HG03457 (cell line): ENCODE measurements around the gene SCGN.

Source experiments
- ATAC-seq: cut with Tn5 transposase; IDR thresholded peaks from one replicate; pipeline ENCODE4 v1.9.1; 2021; ENCODE audit warnings: moderate number of reproducible peaks; ENCODE audit not compliant: unreplicated experiment

The SCGN gene, protein sequence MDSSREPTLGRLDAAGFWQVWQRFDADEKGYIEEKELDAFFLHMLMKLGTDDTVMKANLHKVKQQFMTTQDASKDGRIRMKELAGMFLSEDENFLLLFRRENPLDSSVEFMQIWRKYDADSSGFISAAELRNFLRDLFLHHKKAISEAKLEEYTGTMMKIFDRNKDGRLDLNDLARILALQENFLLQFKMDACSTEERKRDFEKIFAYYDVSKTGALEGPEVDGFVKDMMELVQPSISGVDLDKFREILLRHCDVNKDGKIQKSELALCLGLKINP

DNA sequence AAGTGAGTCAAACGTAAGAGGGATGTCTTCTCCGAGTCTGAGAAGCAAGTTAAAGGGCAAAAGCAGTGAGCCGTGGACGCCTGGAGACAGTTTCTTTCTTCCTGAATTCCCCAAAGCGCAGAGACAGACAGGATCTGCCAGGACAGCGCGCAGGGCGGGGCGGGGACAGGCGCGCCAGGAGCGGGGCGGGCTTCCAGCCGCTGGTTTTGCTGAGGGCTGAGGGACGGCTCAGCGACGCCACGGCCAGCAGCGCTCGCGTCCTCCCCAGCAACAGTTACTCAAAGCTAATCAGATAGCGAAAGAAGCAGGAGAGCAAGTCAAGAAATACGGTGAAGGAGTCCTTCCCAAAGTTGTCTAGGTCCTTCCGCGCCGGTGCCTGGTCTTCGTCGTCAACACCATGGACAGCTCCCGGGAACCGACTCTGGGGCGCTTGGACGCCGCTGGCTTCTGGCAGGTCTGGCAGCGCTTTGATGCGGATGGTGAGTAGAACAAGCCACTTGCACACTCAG lies at the start of gene SCGN:
TSS of gene SCGN (plus strand) at position 209 of the 509 bp plus-strand sequence. CDS start at position 398, 189 bp downstream.
- ATAC-seq: no peak

DNA sequence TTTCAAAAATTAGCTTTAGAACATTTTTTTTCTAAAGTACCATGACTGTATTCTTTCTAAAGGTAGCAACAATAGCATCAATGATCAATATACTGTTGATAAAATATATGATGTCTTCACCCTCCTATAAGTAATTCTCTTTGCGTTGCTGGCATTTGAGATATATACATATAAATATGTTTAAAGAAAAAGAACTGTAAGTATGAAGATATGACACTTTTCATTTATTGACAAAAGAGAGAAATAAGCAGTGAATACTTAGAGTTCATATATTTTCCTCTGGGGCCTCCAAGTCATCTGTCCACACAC lies 49.4 kb upstream of the SCGN start:
- no peak for ATAC-seq

DNA sequence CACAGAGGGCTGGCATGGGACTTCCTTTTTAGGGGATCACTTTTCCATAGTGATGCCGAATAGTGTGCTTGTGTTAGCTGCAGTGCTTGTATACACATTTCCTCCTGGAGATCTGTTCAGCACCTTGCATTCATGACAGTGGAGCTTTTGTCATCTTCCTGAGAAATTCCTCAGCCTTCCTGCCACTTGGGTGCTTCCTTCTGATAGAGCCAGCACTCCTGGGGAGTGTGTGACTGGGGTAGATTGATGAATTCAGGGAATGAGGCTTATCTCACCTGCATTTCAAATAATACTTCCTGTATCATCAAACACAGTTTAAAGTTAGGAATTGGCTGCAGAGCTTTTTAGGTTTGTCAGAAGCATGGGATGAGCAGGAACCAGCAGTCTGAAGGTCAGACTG lies 48.8 kb upstream of the SCGN start:
- no peak for ATAC-seq

DNA sequence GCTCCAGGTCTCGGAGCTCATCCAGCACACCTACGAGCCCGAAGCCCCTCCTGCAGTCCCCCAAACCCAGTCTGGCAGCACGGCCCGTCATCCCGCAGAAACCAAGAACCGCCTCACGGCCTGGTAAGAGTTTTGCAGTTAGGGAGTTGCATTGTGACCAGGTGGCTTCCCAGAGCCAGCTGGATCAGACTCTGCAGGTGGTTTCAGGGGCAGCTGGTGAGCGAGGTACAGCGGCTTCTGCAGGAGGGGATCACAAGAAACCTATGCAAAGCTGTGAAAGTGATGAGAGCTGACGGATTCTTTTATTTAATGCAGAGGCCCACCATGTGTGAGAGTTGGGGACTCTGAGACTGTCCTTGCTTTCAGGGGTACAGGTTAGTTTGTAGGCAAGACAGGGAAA lies 45.9 kb upstream of the SCGN start:
- ATAC-seq: no peak

DNA sequence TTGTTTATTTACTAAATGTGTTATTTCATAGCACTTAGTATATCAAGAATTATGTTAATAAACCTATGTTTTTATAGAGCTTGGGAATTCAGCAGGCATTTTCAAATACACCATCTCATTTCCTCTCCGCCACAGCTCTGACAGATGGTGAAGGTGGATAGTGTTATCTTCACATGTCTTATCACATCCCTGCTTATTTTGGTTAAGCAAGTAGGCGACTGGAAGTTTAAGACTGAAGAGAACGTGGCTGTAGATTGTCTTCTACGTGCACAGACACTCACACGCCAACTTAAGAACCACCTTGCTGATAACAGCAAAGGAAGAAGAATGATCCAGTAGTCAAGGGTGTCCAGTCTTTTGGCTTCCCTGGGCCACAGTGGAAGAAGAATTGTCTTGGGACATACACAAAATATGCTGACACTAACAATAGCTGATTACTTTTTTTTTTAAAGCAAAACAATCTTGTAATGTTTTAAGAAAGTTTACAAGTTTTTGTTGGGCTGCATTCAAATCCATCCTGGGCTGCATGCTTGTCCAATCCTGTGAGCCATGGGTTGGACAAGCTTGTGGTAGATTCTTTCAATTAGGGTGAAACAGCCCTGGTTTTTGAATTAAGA lies 43.3 kb upstream of the SCGN start:
- no peak for ATAC-seq

DNA sequence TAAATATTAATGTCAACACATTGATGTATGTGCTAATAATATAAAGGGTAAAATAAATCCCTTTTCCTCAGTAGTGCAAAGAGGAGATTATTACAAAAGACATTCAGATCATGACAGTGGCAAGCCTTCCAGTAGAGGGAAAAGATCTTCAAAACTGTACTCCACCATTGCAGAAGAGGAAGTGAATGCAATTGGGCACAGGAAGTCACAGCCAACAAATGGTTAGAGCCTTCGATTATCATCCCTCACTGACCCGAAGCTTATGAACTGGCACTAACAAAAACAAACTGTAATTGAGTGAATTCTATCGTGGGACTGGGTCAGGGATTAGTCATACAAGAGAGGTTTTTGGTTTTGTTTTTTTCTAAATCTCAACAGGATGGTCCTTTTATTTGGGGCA lies 39.3 kb upstream of the SCGN start:
- ATAC-seq: no peak

DNA sequence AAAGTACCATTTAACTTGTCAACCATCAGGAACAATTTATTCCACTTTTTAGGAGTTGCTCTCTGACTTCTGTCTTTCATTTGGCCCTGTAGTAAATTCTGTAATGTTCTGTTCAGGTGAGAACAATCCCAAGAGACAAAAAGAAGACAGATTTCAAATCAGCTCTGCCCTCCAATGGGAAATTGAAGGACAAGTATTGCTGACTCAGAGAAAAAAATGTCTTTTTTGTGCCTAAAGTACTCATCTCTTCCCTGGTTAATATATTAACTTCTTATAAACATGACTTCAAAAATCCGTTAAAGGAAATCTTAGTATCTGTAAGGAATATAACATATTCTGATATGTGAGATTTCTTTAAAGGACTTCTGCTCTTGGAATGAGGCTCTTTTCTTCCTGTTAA lies 38.6 kb upstream of the SCGN start:
- no peak for ATAC-seq

DNA sequence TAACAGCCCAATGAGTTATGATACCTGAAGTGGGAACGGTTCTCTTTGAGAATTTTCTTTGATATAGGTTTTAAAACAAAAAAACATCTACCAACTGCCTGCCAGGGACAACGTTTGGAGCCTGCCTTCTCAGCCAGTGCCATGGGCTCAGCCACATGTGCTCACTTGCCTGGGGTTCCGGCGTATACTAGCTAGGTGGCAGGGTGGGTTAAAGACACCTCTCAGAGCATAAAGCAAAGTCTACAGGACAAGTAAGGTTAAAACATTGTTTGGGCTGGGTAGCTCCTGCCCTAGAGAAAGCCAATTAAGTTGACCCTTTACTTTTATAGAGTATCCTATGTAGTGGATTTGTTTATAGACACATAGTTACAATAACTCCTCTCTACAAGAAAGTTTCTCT lies 38.0 kb upstream of the SCGN start:
- ATAC-seq: no peak

DNA sequence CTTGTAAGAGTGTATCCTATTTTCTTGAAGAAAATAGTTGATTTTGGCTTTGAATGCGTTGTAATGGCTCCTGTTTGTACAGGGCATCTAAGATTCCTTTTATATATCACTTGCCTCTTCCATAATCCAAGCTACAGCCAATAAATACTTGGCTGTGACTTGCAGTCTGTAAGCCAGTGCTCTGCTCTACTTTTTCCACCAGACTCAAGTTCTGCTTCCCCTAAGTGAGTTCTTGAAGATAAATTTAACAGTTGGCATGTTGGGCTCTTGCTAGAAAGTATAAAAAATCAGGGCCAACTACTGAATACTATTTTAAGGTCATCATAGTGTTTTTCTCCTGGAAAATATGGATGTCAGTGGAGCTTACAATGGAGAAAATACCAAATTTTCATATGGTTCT lies 36.5 kb upstream of the SCGN start:
- no peak for ATAC-seq

DNA sequence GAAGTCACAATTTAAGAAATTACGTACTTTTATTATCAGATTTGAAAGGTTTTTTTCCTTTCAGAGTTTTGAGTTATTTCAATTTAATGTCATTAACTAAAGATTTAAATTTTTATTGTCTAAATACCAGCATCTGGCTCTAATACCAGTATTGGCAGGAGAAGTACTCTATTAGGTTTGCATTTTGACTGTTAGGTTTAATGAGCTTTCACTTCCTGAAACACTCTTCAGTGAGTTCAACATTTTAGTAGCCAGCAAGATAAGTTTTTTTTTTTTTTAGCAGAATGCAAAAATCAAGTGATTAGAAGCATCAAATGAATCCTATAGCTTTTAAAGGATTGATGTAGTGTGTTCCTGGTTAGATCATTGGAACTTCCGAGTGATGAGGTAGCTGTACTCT lies 34.0 kb upstream of the SCGN start:
- no peak for ATAC-seq

DNA sequence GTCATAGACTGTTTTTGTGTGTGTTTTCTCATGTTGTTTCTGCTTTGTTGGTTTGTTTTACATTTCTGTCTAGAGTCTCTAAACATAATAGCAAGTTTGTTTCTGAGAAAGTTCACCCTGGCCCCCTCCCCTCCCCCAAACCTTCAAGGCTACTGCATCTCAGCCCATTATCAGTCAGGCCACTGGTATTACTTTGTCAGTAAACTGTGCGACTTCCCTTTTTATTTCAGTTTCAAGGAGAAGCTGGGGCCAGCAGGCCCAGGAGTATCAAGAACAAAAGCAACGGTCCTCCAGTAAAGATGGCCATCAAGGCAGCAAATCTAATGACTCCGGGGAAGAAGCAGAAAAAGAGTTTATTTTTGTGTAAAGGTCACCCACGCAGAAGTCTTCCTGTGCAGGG lies 32.8 kb upstream of the SCGN start:
- ATAC-seq: no peak

DNA sequence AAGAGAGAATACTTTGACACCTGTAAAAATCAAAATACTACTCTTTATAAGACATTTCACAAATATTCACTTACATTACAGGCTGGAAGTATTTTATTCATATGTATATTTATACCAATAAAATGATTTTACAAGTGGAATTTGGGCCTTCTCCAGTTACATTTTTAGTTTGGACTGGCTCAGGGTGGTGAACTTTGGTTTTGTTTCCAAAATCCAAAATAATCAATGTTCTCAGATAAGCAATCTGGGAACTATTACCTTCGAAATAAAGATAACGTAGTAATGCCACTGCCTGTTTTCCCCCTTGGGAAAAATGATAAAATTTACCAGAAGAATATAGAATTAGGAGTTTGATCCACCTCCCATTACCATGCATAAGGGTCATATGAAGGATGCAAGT lies 31.6 kb upstream of the SCGN start:
- ATAC-seq: no peak

DNA sequence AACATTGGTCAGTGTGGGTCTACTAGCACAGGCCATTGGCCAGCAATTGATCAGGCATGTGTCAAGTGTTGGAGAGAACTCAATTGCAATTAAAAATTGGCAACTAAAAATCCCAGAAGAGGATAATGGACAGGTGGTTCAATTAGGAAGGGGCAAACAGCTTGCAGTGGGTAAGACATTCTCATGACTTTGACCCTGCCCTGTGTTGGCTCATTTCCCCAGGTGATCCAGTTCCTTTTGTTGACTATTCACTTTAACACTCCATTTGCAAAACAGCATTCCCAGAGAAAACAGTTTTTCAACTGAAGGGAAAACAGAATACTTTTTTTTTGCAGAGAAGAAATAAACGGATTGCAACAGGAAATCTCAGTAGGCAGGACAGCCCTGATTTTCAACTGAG lies 28.9 kb upstream of the SCGN start:
- no peak for ATAC-seq

DNA sequence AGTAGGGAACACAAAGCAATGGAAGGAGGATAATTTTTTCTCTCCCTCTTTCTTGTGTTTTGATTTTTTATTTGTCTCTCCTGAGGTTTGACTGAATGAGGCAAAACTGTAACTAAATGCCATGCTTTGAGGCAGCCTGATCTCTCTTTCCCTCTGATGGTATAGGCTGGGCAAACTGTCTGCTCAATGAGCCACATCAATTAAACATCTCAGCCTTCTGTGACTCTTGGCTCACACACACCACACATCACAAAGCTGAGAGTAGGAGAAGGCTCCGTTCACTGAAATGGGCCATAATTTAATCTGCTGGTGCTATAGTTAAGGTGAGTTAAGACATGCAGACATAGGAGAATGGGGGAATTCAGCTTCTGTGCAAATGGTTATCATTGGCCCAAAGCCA lies 28.1 kb upstream of the SCGN start:
- ATAC-seq: no peak

DNA sequence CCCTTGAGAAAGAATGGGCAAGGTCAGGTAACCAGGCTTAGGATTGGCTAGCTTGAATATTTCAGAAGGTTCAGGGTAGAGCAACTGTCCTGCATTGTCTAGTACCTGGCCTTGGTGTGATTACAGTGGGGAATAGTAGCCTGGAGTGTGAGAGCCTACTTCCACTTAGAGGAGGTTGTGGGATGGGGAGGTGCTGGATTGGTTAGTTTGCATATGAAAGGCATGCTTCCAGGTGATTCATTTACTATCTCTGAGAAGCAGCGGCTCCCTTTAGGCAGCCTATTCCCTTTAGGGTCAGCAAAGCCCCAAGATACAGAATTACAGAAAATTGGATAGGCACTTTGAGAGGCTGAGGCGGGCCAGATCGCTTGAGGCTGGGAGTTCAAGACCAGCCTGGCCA lies 25.0 kb upstream of the SCGN start:
- no peak for ATAC-seq

DNA sequence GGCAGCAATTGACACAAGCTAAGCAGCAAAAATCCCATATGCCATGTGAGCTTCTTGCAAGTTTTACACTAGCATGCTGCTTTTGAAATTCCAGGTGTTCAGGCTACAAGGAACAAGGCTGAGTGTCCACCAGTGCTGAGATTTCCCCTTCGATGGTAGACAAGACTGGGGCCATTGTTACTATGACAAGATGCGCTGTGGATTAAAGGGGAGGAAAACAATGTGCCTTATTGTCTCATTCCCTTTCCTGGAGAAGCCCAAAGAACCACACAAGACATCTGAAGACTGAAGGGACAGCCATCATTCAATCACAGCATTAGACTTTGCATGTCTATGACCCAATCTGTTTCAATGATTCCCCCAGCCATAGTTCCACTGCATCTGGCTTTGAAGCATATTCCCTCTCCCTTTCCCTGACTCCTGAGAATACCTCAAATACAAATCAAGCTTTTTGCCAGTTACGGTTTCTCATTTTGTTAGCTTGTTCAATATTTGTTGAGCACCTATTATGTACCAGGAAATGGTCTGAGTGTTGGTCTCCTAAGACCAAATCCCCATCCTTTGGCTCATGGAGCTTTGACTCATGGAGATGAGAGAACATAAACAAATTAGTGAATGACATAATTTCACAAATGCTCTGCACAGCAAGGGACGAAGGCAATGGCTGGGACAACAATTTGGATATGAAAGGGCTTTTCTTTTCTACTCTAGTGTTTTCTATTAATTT lies 23.4 kb upstream of the SCGN start:
- ATAC-seq: no peak

DNA sequence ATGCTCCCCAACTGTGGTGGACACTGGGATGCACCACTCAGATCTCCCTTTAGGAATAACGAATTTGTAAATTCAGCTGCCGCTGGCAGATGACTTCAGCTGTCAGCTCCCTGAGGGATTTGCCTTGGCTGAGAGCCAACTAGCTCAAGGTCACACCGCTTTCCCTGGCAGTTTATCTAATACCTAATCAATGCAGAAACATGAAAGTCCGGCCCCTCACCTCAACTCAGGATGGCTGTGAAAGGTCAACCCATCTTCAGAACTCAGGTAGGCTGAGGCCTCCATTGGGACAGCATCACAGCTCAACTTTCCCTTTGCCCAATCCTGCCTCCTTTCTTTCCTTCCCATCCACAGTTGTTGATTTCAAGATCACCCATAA lies 22.8 kb upstream of the SCGN start:
- ATAC-seq: no peak

DNA sequence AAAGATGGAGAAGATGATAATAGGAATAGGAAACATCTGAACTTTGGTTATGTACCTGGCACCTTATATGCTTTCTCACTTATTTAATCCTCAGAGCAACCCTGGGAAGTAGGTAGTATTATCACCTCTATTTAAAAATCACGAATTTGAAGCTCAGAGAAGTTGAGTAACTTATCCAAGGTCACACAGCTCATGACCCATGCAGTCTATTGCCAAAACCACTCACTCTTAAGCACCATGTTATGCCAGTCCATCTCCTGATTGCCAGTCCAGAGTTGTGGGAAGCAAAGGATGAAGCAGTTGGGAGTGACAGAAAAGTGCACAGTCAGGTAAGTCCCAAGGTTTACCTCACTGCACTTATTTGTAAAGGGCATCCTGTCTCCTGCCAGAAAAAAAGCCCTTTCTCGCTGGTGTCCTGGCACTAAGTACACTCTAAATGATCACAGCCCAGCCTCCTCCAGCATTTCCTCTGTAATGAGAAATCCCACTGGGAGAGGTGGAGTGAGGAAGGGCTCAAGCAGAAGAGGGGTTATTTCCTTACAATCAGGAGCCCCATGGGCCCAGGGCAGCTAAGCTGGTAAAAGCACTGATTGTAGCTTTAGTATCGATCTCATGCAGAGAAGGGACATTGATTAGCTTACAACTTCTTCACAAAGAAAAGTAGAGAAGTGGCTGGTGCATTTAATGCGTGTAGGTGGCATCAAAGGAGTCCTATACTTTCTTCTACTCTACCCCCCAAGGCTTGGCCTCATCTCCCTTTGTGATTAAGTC lies 21.3 kb upstream of the SCGN start:
- ATAC-seq: no peak

DNA sequence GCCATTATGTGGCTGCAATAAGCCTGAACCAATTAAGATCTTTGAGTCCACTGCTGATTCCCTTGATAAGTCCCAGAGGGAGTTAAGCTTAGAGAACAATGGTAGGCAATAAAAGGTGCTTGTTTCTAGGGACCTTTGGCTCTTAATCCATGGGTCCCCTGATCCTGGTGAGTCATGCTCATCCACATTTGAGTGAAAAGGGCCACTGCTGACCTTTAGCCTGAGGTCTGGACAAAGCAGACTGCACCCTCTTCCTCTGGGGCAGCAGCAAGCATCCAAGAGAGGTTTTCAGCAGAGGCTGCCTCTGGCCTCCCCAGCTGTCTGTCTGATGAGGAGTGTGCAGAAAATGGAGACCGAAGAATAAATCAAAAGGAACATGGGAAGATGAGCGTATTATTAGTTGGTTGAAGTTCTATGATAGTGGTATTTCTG lies 16.1 kb upstream of the SCGN start:
- no peak for ATAC-seq

DNA sequence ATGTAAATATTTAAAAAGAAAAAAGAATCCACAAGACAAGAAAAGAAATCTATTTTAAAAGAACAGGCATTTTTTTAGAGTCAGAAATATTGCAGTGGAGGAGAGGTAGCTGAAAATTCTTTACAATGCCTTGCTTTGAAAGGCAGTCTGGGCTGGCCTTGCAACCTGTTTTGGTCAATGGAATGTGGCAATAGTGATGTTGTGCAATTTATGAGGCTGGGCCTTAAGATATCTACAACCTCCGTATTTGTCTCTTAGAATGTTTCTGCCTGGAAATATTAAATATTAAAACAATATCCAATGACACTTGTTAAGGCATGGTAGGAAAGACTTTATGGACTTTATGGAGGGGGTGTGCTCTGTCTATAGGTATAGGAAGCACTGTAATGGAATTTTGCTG lies 14.8 kb upstream of the SCGN start:
- no peak for ATAC-seq

DNA sequence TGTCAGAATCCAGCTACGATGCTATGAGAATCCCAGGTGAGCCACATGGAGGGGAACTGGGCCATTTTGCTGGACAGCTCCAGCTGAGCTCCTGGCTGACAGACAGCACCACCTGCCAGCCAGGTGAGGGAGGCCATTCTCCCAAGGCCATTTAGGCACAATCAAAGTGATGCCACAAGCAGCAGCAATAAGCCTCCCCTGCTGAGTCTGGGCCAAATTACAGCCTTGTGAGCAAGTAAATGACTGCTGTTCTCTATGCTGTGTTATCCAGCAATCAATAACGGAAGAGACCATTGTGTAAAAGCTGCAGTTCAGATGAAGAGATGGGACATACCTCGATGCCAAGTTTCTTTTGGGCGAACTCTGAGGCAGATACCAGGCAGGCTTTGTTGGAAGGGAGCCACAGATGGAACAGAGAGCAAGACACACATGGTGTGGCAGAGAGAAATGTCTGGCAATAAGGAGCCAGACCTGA lies 14.0 kb upstream of the SCGN start:
- ATAC-seq: no peak
